HEK293 (cell line): ENCODE measurements around the gene TESK2.

Source experiments
- CTCF ChIA-PET: fragments of 350-600 bp; formaldehyde crosslinking; extraction: SDS; loops from one replicate; lab custom pipeline; 2021; ENCODE audit warnings: antibody characterized with exemption; lab: Yijun Ruan, JAX
- POLR2A ChIA-PET: fragments of 300-600 bp; formaldehyde crosslinking; extraction: SDS; loops from one replicate; lab custom pipeline; 2020; ENCODE audit warnings: antibody characterized with exemption, inconsistent platforms; lab: Yijun Ruan, JAX
- H3K27ac ChIP-seq: fragments of 200-500 bp; sonication (Bioruptor generic); 2 replicates; pipeline ENCODE4 v1.5.1; 2014; ENCODE audit warnings: low read depth, low read length, control low read depth, inconsistent platforms; ENCODE audit errors: extremely low read depth
- H3K36me3 ChIP-seq, 2 experiments: fragments of 200-500 bp in 1 of 2; sonication (Bioruptor generic) in 1 of 2; 1 replicate in 1 of 2; 2 replicates in 1 of 2; pipeline ENCODE4 v1.5.1; 2014 to 2017; ENCODE audit warnings: inconsistent platforms in 2 of 2, low read length in 2 of 2; ENCODE audit not compliant: control insufficient read depth in 2 of 2, insufficient read depth in 1 of 2
- H3K4me1 ChIP-seq: fragments of 200-500 bp; sonication (Bioruptor generic); 2 replicates; pipeline ENCODE4 v1.5.1; 2014; ENCODE audit warnings: mild to moderate bottlenecking, low read length, inconsistent platforms; ENCODE audit not compliant: control insufficient read depth, insufficient read depth
- H3K4me3 ChIP-seq: 2 replicates; pipeline ENCODE4 v1.5.1; 2011; ENCODE audit warnings: low read depth, mild to moderate bottlenecking, control low read depth, low read length, moderate library complexity
- H3K9me3 ChIP-seq: fragments of 200-500 bp; sonication (Bioruptor generic); 2 replicates; pipeline ENCODE4 v1.5.1; 2014; ENCODE audit warnings: low read depth, low read length, inconsistent platforms; ENCODE audit not compliant: control insufficient read depth, insufficient read depth
- BCL6B ChIP-seq: fragments of 450-650 bp; formaldehyde crosslinking; IDR thresholded peaks from 2 replicates; pipeline ENCODE4 v1.5.1; 2017; ENCODE audit warnings: missing biosample characterization, missing genetic modification characterization
- KLF1 ChIP-seq: fragments of 450-650 bp; formaldehyde crosslinking; IDR thresholded peaks from 2 replicates; pipeline ENCODE4 v1.5.1; 2016; ENCODE audit warnings: missing biosample characterization, missing genetic modification characterization
- KLF7 ChIP-seq: fragments of 450-650 bp; formaldehyde crosslinking; IDR thresholded peaks from 2 replicates; pipeline ENCODE4 v1.5.1; 2016; ENCODE audit warnings: missing biosample characterization, missing genetic modification characterization, borderline replicate concordance
- PRDM6 ChIP-seq: fragments of 450-650 bp; formaldehyde crosslinking; IDR thresholded peaks from 2 replicates; pipeline ENCODE4 v1.5.1; 2017; ENCODE audit warnings: missing biosample characterization, missing genetic modification characterization
- SP7 ChIP-seq: fragments of 450-650 bp; formaldehyde crosslinking; IDR thresholded peaks from 2 replicates; pipeline ENCODE4 v1.5.1; 2016; ENCODE audit warnings: missing biosample characterization, missing genetic modification characterization
- TRIM28 ChIP-seq: IDR thresholded peaks from 2 replicates; pipeline ENCODE4 v1.6.1; 2011; ENCODE audit warnings: low read length, control low read depth, borderline replicate concordance
- ZNF121 ChIP-seq: fragments of 450-650 bp; formaldehyde crosslinking; IDR thresholded peaks from 2 replicates; pipeline ENCODE4 v1.5.1; 2016; ENCODE audit warnings: missing biosample characterization, missing genetic modification characterization
- ZNF16 ChIP-seq: fragments of 450-650 bp; formaldehyde crosslinking; IDR thresholded peaks from 2 replicates; pipeline ENCODE4 v1.5.1; 2016; ENCODE audit warnings: low read depth, missing biosample characterization, missing genetic modification characterization
- ZNF23 ChIP-seq: fragments of 450-650 bp; formaldehyde crosslinking; IDR thresholded peaks from 2 replicates; pipeline ENCODE4 v1.5.1; 2016; ENCODE audit warnings: missing biosample characterization, missing genetic modification characterization, borderline replicate concordance
- ZNF266 ChIP-seq: fragments of 450-650 bp; formaldehyde crosslinking; IDR thresholded peaks from 2 replicates; pipeline ENCODE4 v1.5.1; 2016; ENCODE audit warnings: missing biosample characterization, missing genetic modification characterization, low read depth
- ZNF473 ChIP-seq: fragments of 450-650 bp; formaldehyde crosslinking; IDR thresholded peaks from 2 replicates; pipeline ENCODE4 v1.5.1; 2017; ENCODE audit warnings: missing biosample characterization, missing genetic modification characterization
- ZNF501 ChIP-seq: fragments of 450-650 bp; formaldehyde crosslinking; IDR thresholded peaks from 2 replicates; pipeline ENCODE4 v1.5.1; 2016; ENCODE audit warnings: missing biosample characterization, missing genetic modification characterization
- ZNF513 ChIP-seq: fragments of 450-650 bp; IDR thresholded peaks from 2 replicates; pipeline ENCODE4 v1.5.1; 2018; ENCODE audit warnings: missing biosample characterization, missing genetic modification characterization
- ZNF514 ChIP-seq: fragments of 450-650 bp; formaldehyde crosslinking; IDR thresholded peaks from 2 replicates; pipeline ENCODE4 v1.5.1; 2016; ENCODE audit warnings: missing biosample characterization, missing genetic modification characterization
- ZNF580 ChIP-seq: fragments of 450-650 bp; formaldehyde crosslinking; IDR thresholded peaks from 2 replicates; pipeline ENCODE4 v1.5.1; 2016; ENCODE audit warnings: missing biosample characterization, missing genetic modification characterization
- ZNF596 ChIP-seq: fragments of 450-650 bp; IDR thresholded peaks from 2 replicates; pipeline ENCODE4 v1.5.0; 2018; ENCODE audit warnings: missing biosample characterization, mild to moderate bottlenecking, missing genetic modification characterization, moderate library complexity
- ZNF610 ChIP-seq: fragments of 450-650 bp; formaldehyde crosslinking; IDR thresholded peaks from 2 replicates; pipeline ENCODE4 v1.5.1; 2016; ENCODE audit warnings: missing biosample characterization, missing genetic modification characterization, borderline replicate concordance
- ZNF624 ChIP-seq: fragments of 450-650 bp; formaldehyde crosslinking; IDR thresholded peaks from 2 replicates; pipeline ENCODE4 v1.5.1; 2017; ENCODE audit warnings: missing biosample characterization, missing genetic modification characterization
- ZNF654 ChIP-seq: fragments of 450-650 bp; formaldehyde crosslinking; IDR thresholded peaks from 2 replicates; pipeline ENCODE4 v1.5.1; 2016; ENCODE audit warnings: low read depth, missing biosample characterization, missing genetic modification characterization
- ZNF747 ChIP-seq: fragments of 450-650 bp; formaldehyde crosslinking; IDR thresholded peaks from 2 replicates; pipeline ENCODE4 v1.5.1; 2016; ENCODE audit warnings: missing biosample characterization, missing genetic modification characterization
- TF ChIP-seq, protein P1 (sequence below): fragments of 450-650 bp; formaldehyde crosslinking; IDR thresholded peaks from 2 replicates; pipeline ENCODE4 v1.5.1; 2016; ENCODE audit warnings: missing biosample characterization, missing genetic modification characterization
- TF ChIP-seq, protein P2 (sequence below): fragments of 450-650 bp; formaldehyde crosslinking; IDR thresholded peaks from 2 replicates; pipeline ENCODE4 v1.5.1; 2016; ENCODE audit warnings: missing biosample characterization, missing genetic modification characterization, borderline replicate concordance

TESK2 gene

GRCh38 chr1:45536886-45537285 lies 45.9 kb upstream of the TESK2 start:
- peaks cover 3% of the 10 kb centered on the region; the same call in 1 of the 2 replicates for H3K4me1 ChIP-seq
- TF ChIP-seq KLF7 (tag by site-specific recombination) (no peak), ZNF16 (no peak), ZNF580 (tag by site-specific recombination) (no peak), ZNF747 (tag by site-specific recombination) (no peak)
- TF ChIP-seq, protein P1, sequence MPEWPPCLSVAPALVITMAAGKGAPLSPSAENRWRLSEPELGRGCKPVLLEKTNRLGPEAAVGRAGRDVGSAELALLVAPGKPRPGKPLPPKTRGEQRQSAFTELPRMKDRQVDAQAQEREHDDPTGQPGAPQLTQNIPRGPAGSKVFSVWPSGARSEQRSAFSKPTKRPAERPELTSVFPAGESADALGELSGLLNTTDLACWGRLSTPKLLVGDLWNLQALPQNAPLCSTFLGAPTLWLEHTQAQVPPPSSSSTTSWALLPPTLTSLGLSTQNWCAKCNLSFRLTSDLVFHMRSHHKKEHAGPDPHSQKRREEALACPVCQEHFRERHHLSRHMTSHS (tag by site-specific recombination) = no peak
- ChIA-PET CTCF (interaction anchor here (2.5 kb wide), 1 partner anchor 33 kb away, joined by 17 read pairs; no protein-coding TSS in a partner anchor), POLR2A (interaction anchor here (0.6 to 6.4 kb wide), 4 partner anchors 9 to 46 kb away, joined by 3 to 59 read pairs (median 6); partner anchors contain the start of genes AKR1A1, PRDX1 and TESK2)
- no peaks in the 10 kb centered on the region for H3K9me3 ChIP-seq
- H3K27ac ChIP-seq = no peak overlapping the region
- H3K4me3 ChIP-seq = no peak overlapping the region
- H3K36me3 ChIP-seq = no peaks in the 10 kb centered on the region

DNA sequence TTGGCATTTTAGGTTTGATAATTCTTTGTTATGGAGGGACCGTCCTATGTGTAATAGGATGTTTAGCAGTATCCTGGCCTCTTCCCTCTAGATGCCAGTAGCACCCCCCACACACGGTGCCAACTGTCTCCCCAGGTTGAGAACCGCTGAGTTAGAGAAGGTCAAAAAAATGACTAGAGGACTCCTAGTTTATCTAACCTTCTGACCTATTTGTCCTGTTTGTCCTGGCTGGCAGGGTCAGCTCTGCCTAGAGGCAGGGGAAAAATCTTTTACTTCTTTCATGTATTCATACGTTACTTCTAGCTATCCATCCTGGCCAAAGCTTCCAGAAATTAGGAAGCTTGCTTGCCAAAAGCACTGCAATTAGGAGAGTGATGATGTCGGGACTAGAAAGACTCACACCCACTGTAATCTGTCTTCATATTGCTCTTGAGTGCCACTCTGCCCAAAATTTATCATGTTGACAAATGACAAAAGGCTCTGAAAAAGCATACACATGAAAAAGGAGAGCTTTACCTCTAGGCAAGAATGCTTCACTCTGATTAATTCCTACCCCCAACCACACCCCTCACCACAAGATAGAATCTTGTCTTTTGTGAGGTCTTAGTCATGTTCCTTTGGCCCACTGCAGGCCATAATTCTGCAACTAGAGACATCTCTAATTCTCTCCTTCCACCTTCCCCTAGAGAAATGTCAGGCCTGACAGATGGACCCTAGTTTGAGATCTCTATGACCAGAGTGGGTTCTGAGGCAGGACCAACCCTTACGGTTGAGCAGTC lies 45.2 kb upstream of the TESK2 start:
- Histone ChIP-seq H3K4me1 (peaks cover 3% of the 10 kb centered on the region; the same call in 1 of the 2 replicates), H3K4me3 (no peak overlapping the region), H3K36me3 (no peaks in the 10 kb centered on the region)
- TF ChIP-seq TRIM28 = no peak
- TF ChIP-seq SP7 (tag by site-specific recombination) = peak; percentile 17
- TF ChIP-seq KLF1 = peak; percentile 91
- TF ChIP-seq, all 188 proteins: peak for 2
- CTCF ChIA-PET = interaction anchor here (2.5 kb wide), 1 partner anchor 34 kb away, joined by 17 read pairs; no protein-coding TSS in a partner anchor
- H3K27ac ChIP-seq = no peak overlapping the region
- POLR2A ChIA-PET = interaction anchor here (0.6 to 6.4 kb wide), 4 partner anchors 10 to 45 kb away, joined by 3 to 59 read pairs (median 6); partner anchors contain the start of genes AKR1A1, PRDX1 and TESK2
- H3K9me3 ChIP-seq = no peaks in the 10 kb centered on the region

DNA sequence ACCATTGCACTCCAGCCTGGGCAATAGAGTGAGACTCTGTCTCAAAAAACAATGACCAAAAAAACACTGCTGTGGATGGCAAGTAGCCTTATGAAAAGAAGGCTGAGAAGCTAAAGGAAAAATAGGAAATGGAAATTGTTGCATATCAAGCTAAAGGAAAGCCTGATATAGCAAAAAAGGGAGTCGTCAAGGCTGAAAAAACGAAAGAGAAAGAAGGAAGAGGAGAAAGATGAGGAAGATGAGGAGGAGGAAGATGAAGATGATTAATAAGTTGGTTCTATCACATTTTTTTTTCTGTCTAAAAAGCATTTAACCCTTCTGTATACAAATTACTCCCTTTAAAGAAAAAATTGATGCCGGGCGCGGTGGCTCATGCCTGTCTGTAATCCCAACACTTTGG lies 40.9 kb upstream of the TESK2 start:
- Histone ChIP-seq H3K36me3 (no peaks in the 10 kb centered on the region), H3K9me3 (no peaks in the 10 kb centered on the region)
- TF ChIP-seq ZNF596 (tag by site-specific recombination) (no peak), PRDM6 (no peak), ZNF501 (tag by site-specific recombination) (no peak), ZNF266 (tag by site-specific recombination) (no peak), ZNF473 (tag by site-specific recombination) (no peak), TRIM28 (no peak), ZNF23 (tag by site-specific recombination) (no peak), ZNF624 (tag by site-specific recombination) (no peak), BCL6B (tag by site-specific recombination) (no peak), ZNF610 (no peak), ZNF654 (no peak), ZNF513 (peak; percentile 82), ZNF514 (tag by site-specific recombination) (no peak), ZNF121 (0 out of 2 replicates have a peak, but pooled peaks have one; percentile 1)
- TF ChIP-seq, protein P2, sequence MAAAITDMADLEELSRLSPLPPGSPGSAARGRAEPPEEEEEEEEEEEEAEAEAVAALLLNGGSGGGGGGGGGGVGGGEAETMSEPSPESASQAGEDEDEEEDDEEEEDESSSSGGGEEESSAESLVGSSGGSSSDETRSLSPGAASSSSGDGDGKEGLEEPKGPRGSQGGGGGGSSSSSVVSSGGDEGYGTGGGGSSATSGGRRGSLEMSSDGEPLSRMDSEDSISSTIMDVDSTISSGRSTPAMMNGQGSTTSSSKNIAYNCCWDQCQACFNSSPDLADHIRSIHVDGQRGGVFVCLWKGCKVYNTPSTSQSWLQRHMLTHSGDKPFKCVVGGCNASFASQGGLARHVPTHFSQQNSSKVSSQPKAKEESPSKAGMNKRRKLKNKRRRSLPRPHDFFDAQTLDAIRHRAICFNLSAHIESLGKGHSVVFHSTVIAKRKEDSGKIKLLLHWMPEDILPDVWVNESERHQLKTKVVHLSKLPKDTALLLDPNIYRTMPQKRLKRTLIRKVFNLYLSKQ (tag by site-specific recombination) = no peak
- TF ChIP-seq, all 188 proteins: peak for 2
- Histone ChIP-seq H3K27ac (no peak overlapping the region), H3K4me3 (no peak overlapping the region), H3K4me1 (peaks cover 3% of the 10 kb centered on the region; the same call in 1 of the 2 replicates)
- ChIA-PET POLR2A (interaction anchor here (6.4 kb wide), 1 partner anchor 11 kb away, joined by 59 read pairs; the partner anchor contains the start of gene PRDX1), CTCF (no interaction called here)
